Measurements from ENCODE around the gene LRRC57. TPM values are rescaled to one million over a fixed set of nuclear protein-coding genes. Genes with fewer than 3 reads are reported as not detected.

Gene LRRC57
- total and polyA plus RNA-seq, 2 of the 13 experiments (the other 11 are each of a cell fraction or from before 2014, with no cell fraction given), result 5.8 to 14.8 TPM

GRCh38 chr15:42548249-42549031 lies at the start of gene LRRC57, which contains the start of gene HAUS2 (continued):
- TF ChIP-seq ZNF746 (CRISPR knock-in tag; IDR thresholded peaks at IDR 0.05) (peak; percentile 48; the same call in 1 of the 2 replicates), CREB3 (CRISPR knock-in tag; IDR thresholded peaks at IDR 0.05) (0 out of 2 replicates have a peak, but pooled peaks have one; percentile 42), MED8 (CRISPR knock-in tag; IDR thresholded peaks at IDR 0.05; ENCODE audit: insufficient replicate concordance) (peak; percentile 46), SOX6 (IDR thresholded peaks at IDR 0.05) (no peak), SOX6 (CRISPR knock-in tag; IDR thresholded peaks at IDR 0.05) (peak; percentile 63; the same call in 1 of the 2 replicates), CCDC6 (CRISPR knock-in tag; IDR thresholded peaks at IDR 0.05) (peak; percentile 91), SMC3 (IDR thresholded peaks at IDR 0.05; ENCODE audit: low read length) (no peak), ARNT2 (CRISPR knock-in tag; IDR thresholded peaks at IDR 0.05; ENCODE audit: low read depth) (peak; percentile 73; the same call in 1 of the 2 replicates), ZFY (CRISPR knock-in tag; IDR thresholded peaks at IDR 0.05) (peak; percentile 90), ZNF33B (CRISPR knock-in tag; IDR thresholded peaks at IDR 0.05) (peak; percentile 67; the same call in 1 of the 2 replicates), SMAD1 (CRISPR knock-in tag; IDR thresholded peaks at IDR 0.05; ENCODE audit: borderline replicate concordance, low read depth) (peak; percentile 79; the same call in 1 of the 2 replicates), SIN3B (IDR thresholded peaks at IDR 0.05; ENCODE audit: low read length) (peak; percentile 87), SRF (IDR thresholded peaks at IDR 0.05; ENCODE audit: low read depth, low read length) (peak; percentile 20; the same call in 1 of the 2 replicates), ZNF296 (CRISPR knock-in tag; conservative IDR thresholded peaks at IDR 0.05) (no peak), MIER3 (CRISPR knock-in tag; IDR thresholded peaks at IDR 0.05; ENCODE audit: borderline replicate concordance) (no peak), ZNF24 (IDR thresholded peaks at IDR 0.05) (no peak), ZNF383 (CRISPR knock-in tag; IDR thresholded peaks at IDR 0.05; ENCODE audit: borderline replicate concordance) (no peak), BRF2 (CRISPR knock-in tag; IDR thresholded peaks at IDR 0.05) (no peak), TBX3 (IDR thresholded peaks at IDR 0.05; ENCODE audit: borderline replicate concordance) (0 out of 2 replicates have a peak, but pooled peaks have one; percentile 8), PTBP1 (IDR thresholded peaks at IDR 0.05; ENCODE audit: low read depth, low read length, poor library complexity, severe bottlenecking) (peak; percentile 67), PRPF4 (IDR thresholded peaks at IDR 0.05; ENCODE audit: low read depth, low read length, poor library complexity, severe bottlenecking) (no peak), ATF5 (CRISPR knock-in tag; IDR thresholded peaks at IDR 0.05; ENCODE audit: low read depth) (no peak), ZNF780A (CRISPR knock-in tag; IDR thresholded peaks at IDR 0.05) (no peak), RBM22 (optimal IDR thresholded peaks at IDR 0.05; ENCODE audit: low read length) (no peak), MEF2D (CRISPR knock-in tag; IDR thresholded peaks at IDR 0.05) (peak; percentile 82), FOXC1 (CRISPR knock-in tag; IDR thresholded peaks at IDR 0.05; ENCODE audit: borderline replicate concordance) (peak; percentile 26; the same call in 1 of the 2 replicates), GATA4 (IDR thresholded peaks at IDR 0.05; ENCODE audit: borderline replicate concordance, low read depth) (peak; percentile 66; the same call in 1 of the 2 replicates), NR1H2 (CRISPR knock-in tag; IDR thresholded peaks at IDR 0.05; ENCODE audit: borderline replicate concordance, low read depth) (no peak), KDM2A (CRISPR knock-in tag; IDR thresholded peaks at IDR 0.05; ENCODE audit: borderline replicate concordance, low read depth) (peak; percentile 96)

Measured in HepG2 (cell line).